Activated CD4-positive, alpha-beta T cell treated with anti-CD3 and anti-CD28 coated beads for 4 hours (primary cell): ENCODE data around the gene NCK2.

Source experiments
- DNase-seq, 2 donors: peaks; one replicate each; pipeline ENCODE4 v3.0.0-alpha.2; 2020

Gene NCK2

DNA sequence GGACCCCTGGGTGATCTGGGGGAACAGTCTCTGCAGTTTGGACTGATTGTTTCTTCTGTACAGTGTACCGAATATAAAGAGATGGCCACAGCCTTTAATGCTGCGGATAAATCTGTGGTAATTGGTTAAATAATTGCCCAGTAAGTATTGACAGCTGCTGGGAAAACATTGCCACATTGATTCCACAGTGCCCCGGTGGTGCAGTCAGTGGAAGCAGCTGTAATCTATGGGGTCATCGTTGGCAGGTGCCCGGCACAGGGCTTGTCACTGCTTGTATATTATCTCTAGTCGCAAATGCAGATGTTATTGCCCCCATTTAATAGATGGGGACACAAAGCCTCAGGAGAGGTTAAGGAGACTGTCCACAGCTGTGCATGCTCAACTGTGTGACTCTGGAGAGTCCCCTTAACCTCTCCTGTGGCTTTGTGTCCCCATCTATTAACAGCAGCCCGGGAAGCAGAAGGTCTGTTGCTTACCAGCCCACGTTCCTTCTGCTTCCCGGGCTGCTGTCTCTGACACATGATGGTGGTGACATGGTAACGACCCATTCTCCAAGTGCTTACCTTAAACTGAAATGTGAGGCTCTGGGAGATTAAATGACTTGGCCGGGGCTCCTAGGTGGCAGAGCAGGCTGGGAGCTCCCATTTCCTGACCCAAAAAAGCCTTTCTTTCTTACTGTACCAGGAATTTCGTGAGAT, 76.9 kb downstream of the NCK2 start:
- DNase-seq: no peak

DNA sequence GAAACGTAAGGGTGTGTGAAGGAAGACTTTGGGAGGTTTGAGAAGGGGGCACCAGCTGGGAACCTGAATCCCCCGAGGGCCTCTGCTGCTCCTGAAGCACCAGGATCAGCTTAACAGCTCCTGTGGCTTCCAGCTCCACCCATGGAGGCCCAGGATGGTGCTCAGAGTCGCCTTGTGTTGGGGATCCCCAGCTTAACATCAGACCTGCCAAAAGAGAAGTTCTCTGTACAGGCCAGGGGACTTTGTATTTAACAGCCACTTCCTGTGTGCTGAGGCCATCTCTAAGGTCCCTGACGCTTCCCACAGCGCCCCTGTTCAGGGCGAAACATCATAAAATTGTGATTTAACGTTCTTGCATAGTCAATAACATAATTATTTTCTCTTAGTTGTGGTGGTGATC, 77.5 kb downstream of the NCK2 start:
- no peak for DNase-seq

DNA sequence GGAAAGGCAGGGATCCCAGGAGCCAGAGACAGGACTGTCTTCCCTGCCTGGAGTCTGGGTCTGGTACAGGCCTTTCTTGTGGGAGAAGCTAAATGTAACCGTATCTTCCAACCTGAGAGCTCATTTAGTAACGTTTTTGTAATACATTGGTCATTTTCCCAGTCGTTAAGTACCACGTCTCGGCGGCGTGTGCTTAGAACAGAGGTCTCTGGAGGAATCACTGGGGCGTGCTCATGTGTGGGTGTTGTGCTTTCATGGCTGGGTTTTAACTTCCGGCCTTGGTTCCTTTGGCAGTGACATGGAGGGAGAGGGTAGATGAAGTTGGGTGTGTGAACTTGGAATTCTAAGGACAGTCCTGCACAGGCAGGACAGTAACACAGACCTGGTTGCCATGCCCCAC, 79.7 kb downstream of the NCK2 start:
- no peak for DNase-seq

DNA sequence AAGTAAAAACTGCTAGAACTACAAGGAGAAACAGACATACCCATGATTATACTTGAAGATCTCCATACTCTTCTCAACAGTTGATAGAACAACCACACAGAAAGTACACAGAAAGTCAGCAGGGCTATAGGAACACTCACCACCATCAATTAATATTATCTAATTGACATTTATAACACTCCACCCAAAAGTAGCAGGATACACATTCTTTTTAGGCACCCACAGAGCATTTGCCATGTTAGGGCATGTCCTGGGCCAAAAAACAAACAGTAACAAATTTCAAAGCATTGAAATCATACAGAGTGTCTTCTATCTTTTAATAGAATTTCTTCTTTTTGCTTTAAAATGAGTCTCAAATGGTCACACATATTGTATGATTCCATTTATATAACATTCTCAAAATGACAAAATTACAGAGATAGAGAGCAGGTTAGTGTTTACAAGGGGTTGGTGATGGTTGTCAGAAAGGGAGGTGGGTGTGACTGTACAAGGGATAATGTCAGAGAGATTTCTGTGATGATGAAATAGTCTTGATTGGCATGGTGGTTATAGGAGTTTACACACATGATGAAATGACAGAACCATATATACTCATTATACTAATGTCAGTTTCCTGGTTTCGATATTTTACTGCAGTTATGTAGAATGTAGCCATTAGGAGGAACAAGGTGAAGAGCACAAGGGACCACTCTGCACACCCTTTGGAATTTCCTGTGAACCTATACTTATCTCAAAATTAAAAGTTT, 82.8 kb downstream of the NCK2 start:
- DNase-seq: no peak

DNA sequence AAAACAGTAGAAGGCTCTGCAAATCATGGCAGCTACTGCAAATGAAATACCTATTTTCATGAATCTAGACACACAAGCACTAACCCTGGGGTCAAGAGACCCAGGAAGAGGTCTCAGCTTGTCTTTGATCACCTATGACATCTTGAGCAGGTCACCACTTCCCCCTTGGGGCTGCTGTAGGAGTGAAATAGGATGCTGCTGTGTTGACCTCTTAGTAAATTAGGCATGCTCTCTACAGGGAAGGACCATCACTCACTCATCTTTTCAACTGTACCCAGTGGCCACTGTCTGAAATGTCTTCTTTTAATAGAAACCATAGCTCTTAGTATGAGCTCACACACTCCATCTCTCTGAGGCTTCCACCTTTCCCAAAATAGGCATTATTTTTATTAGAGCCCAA, 83.8 kb downstream of the NCK2 start:
- DNase-seq: no peak

DNA sequence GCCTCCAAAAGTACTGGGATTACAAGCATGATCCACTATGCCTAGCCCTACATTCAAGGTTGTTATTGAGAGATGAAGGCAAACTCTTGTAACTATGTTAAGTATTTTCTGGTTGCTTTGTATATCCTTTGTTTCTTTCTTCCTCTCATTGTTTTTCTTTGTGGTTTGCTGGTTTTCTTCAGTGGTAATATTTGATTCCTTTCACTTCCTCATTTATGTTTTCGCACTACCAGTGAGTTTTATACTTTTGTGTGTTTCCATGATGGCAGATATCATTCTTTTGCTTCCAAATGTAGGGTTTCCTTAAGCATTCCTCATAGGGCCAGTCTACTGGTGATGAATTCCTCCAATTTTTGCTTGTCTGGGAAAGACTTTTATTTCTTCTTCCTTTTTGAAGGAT, 90.2 kb downstream of the NCK2 start:
- DNase-seq: no peak

DNA sequence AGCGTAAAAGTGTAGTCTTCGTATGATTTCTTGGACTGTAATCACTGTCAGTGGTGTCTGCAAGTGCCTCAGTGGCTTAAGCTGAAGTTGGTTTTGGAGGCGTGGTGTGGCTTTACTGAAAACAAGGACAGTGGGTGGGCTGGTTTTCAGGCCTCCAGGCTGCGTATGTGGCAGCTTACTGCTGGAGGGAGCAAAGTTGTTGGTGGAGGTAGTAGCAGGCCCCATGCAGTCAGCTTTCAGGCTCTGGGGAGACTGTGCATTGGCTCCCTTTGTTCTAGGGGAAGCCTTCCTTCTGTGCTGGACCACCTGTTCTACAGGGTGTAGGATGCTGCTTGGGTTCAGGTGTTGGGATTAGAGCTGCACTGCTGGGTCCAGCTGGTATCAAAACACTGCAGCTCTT, 91.6 kb downstream of the NCK2 start:
- no peak for DNase-seq

DNA sequence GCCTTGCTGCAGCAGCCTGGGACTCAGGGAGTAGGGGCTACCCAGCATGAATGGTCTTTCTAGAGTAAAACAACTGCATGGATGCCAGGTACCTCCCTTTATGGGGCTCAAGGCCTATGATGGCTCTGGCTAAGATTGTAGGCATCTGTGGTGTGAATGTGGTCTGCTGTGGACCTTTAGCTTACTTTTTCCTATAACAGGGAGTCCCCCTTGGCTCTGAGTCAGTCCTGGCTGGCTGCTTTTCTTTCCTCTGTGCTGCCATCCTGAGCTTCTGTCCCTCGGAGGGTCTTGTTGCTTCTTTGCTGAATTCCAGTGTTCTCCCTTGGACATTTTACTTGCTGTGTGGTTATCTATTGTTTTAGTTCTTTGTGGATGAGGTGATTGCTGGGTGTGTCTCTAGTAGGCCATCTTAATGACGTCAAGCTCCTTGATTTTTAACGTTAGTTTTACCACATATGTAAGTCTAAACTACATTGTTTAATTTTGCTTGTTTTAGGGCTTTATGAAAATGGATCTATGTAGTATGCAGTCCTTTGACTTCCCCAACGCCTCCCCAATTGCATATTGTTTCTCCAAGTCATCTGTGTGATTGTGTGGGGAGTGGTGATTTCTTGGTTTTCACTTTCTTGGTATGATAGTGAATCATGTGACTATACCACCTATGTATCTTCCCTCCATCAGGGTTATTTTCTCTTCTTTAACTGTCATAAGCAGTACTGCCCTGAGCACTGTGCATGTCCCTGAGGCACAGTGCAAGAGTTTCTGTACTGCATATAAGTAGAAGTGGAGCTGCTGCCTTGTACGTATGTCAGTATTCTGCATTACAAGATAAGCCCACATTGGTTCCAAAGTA, 92.4 kb downstream of the NCK2 start:
- DNase-seq: no peak

DNA sequence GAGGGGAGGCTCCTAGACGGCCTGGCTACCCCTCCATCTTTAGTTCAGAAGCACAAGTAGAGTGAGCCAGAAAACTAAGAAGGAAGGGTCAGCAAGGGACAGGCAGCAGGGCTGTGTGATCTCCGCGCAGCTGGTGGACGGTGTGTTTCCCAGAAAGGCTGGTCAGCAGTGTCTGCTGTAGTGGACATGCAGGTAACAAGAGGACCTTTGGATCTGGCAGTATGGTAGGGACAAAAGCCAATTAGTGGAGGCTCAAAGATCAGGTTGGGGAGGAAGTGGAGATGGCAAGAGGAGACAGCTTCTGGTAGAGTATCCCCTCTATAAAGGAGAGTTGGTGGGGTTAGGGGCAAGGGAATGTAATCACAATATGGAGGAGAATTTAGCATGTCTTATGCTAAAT, 95.1 kb downstream of the NCK2 start:
- DNase-seq: no peak

DNA sequence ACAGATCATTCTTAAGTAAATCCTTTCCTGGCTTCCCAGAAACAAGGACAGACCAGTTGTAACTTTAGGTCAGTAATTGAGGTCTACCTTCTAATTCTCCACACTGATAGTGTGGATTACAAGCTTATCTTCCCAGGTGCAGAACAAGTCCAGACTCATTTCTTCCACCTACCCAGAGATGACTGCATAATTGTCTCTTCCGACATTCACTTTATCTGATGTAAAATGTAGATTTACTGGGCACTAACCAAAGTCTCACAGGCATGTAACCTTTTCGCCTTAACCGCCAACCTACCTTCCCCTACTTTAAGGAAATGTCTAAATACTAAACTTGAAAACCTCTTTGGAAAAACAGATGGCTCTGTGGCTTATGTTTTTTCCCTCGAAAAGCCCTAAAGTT, 96.2 kb downstream of the NCK2 start:
- DNase-seq: no peak

DNA sequence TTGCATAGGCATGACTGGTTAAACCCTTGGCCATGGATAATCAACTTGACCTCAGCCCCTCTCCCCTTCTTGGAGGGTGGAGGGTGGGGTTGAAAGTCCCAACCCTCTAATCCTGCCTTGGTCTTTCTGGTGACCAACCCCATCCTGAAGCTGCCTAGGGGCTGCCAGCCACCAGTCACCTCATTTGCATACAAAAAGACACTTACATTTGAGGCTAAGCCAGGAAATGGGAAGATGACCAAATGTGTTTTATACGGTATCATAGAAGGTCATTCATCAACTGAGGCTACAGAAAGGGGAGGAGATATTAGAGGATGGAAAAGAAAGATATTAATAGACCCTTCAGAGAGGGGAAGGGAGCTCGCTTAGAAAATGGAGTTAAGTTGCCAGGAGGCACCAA, 96.8 kb downstream of the NCK2 start:
- DNase-seq: no peak

DNA sequence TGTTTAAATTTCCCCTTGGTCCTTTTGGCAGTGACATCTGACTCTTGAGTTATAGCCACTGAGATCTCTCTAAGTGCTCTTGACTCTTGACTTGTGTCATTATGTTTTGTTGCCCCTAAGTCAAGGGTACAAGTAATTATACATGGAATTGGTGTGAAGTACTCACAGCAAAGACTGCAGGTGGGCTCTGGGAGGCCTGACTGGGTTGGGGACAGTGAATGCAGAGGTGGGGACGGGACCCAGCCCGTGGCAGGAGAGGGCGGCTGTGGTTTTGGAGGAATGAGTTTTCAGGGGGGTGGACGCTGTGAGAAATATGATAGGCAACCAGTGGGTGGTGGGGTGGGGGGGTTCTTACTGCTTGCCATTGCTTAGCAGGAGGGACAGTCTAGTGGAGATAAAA, 97.8 kb downstream of the NCK2 start:
- no peak for DNase-seq

DNA sequence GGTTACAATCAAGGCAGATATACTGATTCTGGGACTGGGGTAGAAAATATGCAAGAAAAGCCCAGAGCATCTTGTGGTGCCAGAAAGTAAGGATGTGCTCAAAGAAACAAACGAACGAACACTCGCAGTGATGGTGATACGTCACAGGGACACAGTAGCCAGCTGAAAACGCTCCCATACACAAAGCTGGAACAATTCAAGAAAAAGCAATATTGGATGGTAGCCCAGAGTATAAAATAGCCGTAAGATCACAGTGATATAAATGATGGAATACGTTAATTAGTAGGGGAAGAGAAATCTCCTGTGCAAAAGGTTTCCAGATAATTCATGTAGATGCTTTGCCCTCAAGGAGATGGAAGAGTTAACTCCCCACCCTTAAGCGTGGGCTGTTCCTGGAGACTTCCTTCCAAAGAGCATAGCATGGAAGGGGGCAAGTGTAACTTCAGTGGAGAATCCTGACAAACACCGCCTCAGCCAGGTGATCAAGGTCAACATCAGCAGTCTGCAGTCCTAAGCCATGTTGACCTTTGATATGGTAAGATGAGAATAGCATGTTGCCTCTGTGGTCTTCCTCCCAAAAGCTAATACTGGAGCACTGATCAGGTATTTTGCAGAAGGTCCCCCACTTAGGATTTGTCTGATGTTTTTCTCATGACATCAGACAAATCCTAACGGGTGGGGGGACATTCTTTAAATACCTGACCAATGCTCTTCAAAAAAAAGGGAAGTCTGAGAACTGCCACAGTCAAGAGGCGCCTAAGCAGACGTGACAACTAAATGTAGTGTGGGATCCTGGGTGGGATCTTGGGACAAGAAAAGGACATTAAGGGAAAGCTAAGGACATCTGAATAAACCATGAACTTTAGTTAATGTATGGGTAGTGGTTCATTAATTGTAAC, 99.0 kb downstream of the NCK2 start:
- no peak for DNase-seq

DNA sequence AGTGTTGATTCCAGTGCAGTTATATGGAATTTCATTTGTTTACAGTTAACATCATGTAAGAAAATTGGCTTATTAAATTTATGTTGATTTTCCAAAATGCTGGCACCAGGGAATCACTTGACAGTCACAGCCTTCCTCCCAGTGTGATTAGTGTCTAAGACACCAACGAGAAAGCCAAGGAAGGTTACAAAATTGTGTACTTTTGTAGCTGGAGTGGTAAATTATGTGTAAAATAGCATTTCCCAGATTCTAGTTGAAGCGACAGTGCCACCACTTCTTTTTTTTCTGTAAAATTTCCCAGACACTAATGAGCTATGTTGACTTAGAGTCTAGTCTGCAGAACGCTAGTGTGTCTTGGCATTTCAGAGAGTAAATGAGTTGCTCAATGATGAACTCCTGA, 101.3 kb downstream of the NCK2 start:
- no peak for DNase-seq

DNA sequence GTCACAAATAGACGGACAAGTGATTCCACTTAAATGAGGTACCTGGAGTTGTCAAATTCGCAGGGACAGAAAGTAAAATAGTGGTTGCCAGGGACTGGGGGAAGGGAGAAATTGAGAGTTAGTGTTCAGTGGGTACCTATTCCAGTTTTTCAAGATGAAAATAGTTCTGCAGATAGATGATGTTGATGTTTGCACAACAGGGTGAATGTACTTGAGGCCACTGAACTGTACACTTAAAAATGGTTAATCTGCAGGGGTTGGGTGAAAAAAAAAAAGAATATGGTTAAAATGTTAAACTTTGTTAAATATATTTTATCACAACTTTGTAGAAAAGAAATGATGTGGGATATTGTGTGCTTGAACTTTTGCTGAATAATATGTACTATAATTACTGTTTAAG, 102.3 kb downstream of the NCK2 start:
- DNase-seq: no peak

DNA sequence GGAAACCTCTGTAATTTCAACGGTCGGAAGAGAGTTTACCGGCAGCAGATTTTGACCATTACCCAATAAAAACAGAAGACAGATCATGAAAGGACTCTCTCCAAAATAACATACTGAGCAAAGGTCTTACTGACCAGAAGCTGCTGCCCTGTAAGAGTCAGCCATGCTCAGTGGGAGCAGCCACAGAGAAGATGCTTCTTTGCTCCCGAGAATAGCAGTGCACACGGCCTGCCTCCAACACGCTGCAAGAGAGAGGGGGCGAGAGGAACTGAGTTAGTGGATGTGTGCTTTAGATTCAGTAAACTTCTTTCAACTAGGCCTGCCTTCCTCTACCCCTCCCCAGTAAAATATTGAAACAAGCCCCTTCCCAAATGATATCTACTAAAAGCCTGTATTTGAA, 103.7 kb downstream of the NCK2 start:
- DNase-seq: no peak

DNA sequence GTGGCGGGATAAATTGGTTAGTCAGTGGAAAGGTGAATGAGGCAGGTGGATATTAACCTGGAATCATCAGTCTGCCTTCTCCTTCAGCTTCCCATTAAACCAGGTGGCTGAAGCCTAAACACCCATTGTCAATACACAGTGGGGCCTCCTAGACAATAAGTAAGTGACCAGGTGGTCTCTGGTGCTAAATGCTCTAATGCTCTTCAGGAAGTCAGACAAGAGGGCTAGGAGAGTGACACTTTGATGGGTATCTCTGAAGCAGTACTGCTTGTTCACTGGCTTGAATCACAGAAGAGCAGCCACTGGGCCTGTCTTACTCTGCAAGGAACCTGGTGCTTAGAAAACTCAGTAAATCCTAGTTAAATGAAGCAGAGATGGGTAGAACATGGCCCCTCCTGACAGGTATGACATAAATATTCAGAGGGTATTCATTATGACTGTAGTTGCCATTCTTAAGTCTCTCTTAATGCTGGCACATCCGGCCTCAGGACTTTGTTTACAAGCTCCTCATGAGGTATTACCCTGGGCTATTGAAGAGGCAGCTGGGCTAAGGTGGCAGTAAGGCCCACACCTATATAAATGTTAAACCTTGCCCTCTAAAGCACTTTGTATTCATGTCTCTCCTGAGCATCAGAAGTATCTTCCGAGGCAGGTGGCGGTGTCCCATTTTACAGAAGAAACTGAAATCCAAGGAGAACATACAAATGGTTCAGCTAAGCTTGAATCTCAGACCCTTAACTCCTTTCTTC, 104.9 kb downstream of the NCK2 start:
- no peak for DNase-seq

DNA sequence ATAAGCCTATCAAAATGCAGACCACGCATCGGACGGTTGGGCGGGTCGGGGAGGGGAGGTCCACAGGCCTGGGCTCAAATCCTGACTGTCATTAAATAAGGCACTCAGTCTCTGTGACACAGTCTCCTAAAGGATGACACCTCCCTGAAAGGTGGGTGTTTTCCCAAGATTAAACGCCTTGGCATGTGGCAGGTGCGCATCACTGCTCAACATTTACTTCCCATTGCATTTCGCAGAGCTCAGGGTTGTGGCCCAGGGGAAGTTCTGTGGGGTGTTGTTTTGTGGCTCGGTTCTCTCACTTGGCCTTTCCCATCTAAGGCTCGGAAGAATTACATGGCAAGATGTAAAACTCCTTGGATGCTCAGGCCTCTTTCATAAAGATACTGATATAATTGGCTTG, 107.4 kb downstream of the NCK2 start:
- no peak for DNase-seq

DNA sequence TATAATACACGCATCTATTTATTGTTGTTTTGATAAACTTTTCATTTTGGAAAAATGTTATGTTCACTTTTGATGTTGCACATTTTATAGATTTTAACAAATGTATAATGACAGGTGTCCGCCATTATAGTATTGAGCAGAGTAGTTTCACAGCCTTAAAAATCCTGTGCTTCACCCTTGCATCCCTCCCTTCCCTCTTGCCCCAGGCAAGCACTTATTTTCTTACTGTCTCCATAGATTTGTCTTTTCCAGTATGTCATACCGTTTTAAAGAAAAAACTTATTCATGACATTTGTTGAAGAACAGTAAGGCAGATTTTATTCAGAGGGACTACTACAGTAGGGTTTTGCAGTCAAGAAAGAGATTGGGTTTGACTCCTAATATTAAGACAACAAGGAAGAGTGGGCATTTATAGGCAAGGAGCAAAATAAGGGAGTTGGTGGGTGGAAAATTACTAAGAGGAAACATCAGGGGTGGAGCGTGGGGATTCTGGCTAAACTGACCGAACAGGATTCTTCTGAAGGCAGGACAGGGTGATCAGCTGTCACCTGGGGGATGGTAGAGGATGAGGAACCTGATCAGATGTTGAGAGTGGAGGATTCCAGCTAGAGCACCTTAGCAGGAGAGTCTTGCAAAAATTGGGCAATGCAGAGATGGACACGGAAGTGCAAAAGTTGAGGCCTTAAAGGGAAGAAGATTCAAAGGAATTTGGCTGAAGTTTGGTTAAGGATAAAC, 108.8 kb downstream of the NCK2 start:
- no peak for DNase-seq

DNA sequence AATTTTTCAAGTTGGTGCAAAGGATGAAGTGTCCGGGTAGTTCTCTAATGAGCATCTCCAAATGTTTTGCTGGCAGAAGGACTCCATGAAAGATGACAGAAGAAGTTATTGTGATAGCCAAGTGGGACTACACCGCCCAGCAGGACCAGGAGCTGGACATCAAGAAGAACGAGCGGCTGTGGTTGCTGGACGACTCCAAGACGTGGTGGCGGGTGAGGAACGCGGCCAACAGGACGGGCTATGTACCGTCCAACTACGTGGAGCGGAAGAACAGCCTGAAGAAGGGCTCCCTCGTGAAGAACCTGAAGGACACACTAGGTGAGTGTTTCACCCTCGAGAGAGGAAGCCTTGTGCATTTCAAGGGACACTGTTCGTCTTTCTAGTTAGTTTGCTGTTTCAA, 110.3 kb downstream of the NCK2 start:
- DNase-seq: no peak

DNA sequence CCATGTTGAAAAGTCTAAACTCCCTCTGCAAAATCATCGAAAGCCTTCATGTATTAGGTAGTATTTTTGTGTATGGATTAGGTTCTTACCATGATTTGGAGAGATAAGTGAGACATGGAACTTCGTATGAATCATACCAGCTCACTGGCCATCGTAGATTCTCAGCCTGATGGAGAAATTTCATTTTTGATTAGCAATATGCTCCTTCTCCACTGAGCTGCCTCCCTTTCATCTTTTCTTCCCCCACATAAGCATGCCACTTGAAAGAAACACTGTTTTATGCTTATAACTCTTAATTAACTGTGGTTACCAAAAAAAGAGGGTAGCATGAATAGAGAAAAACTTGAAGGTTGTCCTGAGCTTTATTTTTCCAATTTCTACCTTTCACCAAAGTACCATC, 111.9 kb downstream of the NCK2 start:
- peak in 1 of 2 donors; percentile 30 for DNase-seq
